T-helper 1 cell treated with Interleukin-12 subunit alpha and Interleukin-12 subunit beta and Interleukin-4 antibody, amounts not matched to agents 30 μg/mL and 1 μg/mL, for 36 hours (primary cell): ENCODE data around the gene PLA2G2A.
"Not testable (repeated sequence)": the region's sequence is repeated elsewhere in the genome, so short reads cannot be mapped to it uniquely, and the experiment has no call there.

Experiments
- H3K27ac Mint-ChIP-seq: one replicate; pipeline ENCODE4 v1.8.0; 2021; ENCODE audit warnings: mild to moderate bottlenecking, mixed read lengths
- H3K27me3 Mint-ChIP-seq: one replicate; pipeline ENCODE4 v1.8.0; 2021; ENCODE audit warnings: low read depth, mixed read lengths
- H3K36me3 Mint-ChIP-seq: one replicate; pipeline ENCODE4 v1.8.0; 2021; ENCODE audit warnings: low read depth, mixed read lengths
- H3K4me1 Mint-ChIP-seq: one replicate; pipeline ENCODE4 v1.8.0; 2021; ENCODE audit warnings: low read depth, mixed read lengths
- H3K4me3 Mint-ChIP-seq: one replicate; pipeline ENCODE4 v1.8.0; 2021; ENCODE audit warnings: mild to moderate bottlenecking, moderate library complexity, mixed read lengths
- H3K9me3 Mint-ChIP-seq: one replicate; pipeline ENCODE4 v1.8.0; 2021; ENCODE audit warnings: mixed read lengths

PLA2G2A gene, protein sequence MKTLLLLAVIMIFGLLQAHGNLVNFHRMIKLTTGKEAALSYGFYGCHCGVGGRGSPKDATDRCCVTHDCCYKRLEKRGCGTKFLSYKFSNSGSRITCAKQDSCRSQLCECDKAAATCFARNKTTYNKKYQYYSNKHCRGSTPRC

DNA sequence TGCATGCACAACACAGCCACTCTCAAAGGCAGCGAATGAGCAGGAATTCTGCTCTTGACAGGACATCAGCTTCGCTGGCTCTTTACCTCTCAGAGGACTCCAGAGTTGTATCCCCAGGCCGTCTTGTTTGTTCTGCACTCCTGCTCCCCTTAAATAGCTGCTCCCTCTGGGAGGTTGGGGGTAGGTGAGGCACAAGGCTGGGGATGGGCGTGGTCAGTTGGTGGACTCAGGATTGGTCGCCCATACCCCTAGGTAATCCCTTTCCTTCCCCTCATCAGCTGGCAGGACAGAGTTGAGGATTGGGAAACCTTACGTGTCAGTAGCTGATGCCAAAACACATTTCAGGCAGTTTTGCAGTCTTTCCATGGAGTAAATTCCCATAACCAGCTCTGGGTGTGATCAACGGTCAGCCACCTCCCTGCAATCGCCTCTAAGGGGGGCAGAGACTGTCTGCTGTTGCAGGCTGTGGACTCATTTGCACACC, at the start of gene PLA2G2A:
Gene PLA2G2A (minus strand): TSS at position 125 of the 484 bp plus-strand sequence. CDS start 845 bp downstream, outside the sequence.
- no peaks in the 10 kb centered on the region for H3K9me3 Mint-ChIP-seq
- H3K4me1 Mint-ChIP-seq = no peaks in the 10 kb centered on the region
- peaks cover 11% of the 10 kb centered on the region for H3K27me3 Mint-ChIP-seq
- no peak within 1 kb of the TSS for H3K4me3 Mint-ChIP-seq
- no peak within 1 kb of the TSS for H3K27ac Mint-ChIP-seq
- H3K36me3 Mint-ChIP-seq = no peaks in the 10 kb centered on the region

DNA sequence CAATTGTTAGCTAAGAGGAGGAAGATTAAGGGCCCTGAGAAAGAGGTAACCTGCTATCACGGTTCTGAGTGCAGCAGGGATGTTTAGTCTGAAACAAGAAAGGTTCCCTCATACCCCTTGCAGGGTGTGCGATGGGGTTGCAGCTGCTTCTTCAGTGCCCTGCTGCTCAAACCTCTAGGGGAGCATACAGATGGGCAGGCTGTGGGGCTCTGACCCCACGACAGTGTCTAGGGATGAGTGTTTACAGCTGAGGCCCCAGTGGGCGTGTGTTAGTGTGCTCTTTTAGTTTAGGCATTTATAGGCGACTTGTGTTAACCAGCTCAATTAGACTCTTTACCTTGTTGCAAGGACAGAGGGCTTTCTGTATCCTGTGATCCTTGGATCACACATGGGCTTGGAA, 49.3 kb upstream of the PLA2G2A start:
- Mint-ChIP-seq H3K27me3 (peaks cover 17% of the 10 kb centered on the region), H3K27ac (no peak overlapping the region), H3K36me3 (no peaks in the 10 kb centered on the region), H3K4me3 (no peak overlapping the region), H3K4me1 (no peaks in the 10 kb centered on the region), H3K9me3 (peaks cover 6% of the 10 kb centered on the region)

DNA sequence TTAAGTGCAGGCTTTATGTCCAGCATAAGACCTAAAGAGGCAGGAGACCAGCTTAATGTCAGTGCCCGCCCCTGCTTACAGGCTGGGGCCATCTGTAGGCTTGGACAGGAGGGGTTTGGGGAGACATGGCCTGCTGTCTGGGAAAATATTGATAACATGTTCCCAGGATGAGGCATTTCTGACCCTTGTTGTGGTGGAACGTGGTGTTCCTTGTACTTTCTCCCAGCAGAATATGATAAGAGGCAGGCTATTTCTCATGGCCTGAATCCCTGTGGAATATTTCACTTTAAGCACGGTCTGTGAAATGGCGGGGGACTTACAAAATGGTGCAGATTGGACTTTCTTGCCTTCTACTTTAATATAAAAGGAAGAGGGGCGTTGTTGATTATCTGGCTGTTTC, 48.7 kb upstream of the PLA2G2A start:
- peaks cover 17% of the 10 kb centered on the region for H3K27me3 Mint-ChIP-seq
- peaks cover 6% of the 10 kb centered on the region for H3K9me3 Mint-ChIP-seq
- no peaks in the 10 kb centered on the region for H3K36me3 Mint-ChIP-seq
- no peaks in the 10 kb centered on the region for H3K4me1 Mint-ChIP-seq
- no peak overlapping the region for H3K4me3 Mint-ChIP-seq
- H3K27ac Mint-ChIP-seq = no peak overlapping the region

DNA sequence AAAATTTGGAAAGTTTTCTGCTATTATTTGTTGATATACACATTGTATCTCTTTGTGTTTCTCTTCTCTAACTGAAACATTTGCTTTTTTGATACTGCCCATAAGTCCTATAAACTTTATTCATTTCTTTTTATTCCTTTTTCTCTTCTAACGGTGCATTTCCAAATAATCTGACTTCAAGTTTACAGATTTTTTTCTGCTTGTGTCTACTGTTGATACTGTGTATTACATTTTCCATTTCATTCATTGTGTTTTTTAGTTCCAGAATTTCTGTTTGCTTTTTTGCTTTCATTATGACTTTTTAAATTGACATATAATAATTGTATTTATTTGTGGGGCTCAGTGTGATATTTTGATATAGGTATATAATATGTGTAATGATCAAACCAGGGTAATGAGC, 38.3 kb upstream of the PLA2G2A start:
- Mint-ChIP-seq H3K27me3 (peaks cover 24% of the 10 kb centered on the region), H3K9me3 (peaks cover 31% of the 10 kb centered on the region), H3K36me3 (peaks cover 2% of the 10 kb centered on the region), H3K27ac (no peak overlapping the region), H3K4me1 (no peaks in the 10 kb centered on the region), H3K4me3 (no peak overlapping the region)

DNA sequence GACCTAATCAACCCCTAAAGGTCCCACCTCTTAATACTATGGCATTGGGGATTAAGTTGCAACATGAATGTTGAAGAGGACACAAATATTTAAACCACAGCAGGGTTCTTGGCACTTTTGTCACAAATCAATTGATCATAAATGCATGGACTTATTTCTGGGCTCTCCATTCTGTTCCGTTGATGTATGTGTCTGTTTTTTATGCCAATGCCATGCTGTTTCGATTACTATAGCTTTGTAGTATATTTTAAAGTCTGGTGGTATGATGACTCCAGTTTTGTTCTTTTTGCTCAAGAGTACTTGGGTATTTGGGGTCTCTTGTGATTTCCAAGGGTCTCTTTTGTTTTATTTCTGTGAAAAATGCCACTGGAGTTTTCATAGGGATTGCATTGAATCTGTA, 34.7 kb upstream of the PLA2G2A start:
- peaks cover 2% of the 10 kb centered on the region for H3K36me3 Mint-ChIP-seq

DNA sequence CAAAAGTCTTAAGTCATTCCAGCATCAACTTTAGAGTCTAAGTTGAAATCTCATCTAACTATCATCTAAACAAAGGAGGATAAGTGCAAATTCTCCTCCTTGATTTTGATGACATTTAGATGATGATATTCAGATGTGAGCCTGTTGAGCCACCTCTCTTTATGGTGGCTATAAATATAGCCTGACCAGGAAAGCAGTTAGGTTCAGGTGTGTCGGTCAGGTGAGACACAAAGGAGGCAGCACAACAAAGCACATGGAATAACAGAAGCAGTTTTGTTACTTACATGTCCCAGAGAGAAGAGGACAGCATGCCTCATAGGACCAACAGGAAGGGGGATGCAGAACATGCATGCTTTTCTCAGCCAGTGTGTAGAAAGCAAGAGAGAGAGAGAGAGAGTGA, 30.6 kb upstream of the PLA2G2A start:
- no peaks in the 10 kb centered on the region for H3K4me1 Mint-ChIP-seq
- no peaks in the 10 kb centered on the region for H3K36me3 Mint-ChIP-seq
- peaks cover 17% of the 10 kb centered on the region for H3K27me3 Mint-ChIP-seq
- H3K27ac Mint-ChIP-seq = no peak overlapping the region
- no peak overlapping the region for H3K4me3 Mint-ChIP-seq
- H3K9me3 Mint-ChIP-seq = peaks cover 11% of the 10 kb centered on the region

More for the DNA sequence above, 34.7 kb upstream of the PLA2G2A start:
- peaks cover 16% of the 10 kb centered on the region for H3K27me3 Mint-ChIP-seq
- no peak overlapping the region for H3K27ac Mint-ChIP-seq
- H3K4me1 Mint-ChIP-seq = no peaks in the 10 kb centered on the region
- H3K9me3 Mint-ChIP-seq = peaks cover 28% of the 10 kb centered on the region
- no peak overlapping the region for H3K4me3 Mint-ChIP-seq

DNA sequence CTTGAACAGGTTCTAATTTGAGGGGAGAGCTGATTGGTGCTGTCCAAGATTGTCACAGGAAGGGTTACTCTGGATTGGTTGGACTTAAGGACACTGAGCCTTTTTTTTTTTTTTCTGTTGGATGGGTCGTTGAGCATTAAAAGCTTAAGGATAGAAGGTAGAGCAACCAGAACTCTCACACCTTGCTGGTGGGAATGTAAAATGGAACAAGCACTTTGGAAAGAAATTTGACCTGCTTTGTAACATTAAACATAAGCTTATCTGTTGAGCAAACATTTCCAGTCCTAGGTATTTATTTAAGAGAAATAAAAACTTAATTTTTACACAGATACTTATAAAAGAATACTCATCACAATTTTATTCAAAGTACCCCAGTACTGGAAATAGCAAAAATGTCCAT, 29.8 kb upstream of the PLA2G2A start:
- no peaks in the 10 kb centered on the region for H3K36me3 Mint-ChIP-seq
- H3K27ac Mint-ChIP-seq = no peak overlapping the region
- peaks cover 21% of the 10 kb centered on the region for H3K27me3 Mint-ChIP-seq
- no peak overlapping the region for H3K4me3 Mint-ChIP-seq
- no peaks in the 10 kb centered on the region for H3K4me1 Mint-ChIP-seq
- H3K9me3 Mint-ChIP-seq = peaks cover 7% of the 10 kb centered on the region

GRCh38 chr1:20008391-20008841, 29.0 kb upstream of the PLA2G2A start:
- H3K36me3 Mint-ChIP-seq = no peaks in the 10 kb centered on the region
- H3K9me3 Mint-ChIP-seq = peaks cover 5% of the 10 kb centered on the region
- H3K27ac Mint-ChIP-seq = no peak overlapping the region
- no peak overlapping the region for H3K4me3 Mint-ChIP-seq
- no peaks in the 10 kb centered on the region for H3K4me1 Mint-ChIP-seq
- peaks cover 21% of the 10 kb centered on the region for H3K27me3 Mint-ChIP-seq

DNA sequence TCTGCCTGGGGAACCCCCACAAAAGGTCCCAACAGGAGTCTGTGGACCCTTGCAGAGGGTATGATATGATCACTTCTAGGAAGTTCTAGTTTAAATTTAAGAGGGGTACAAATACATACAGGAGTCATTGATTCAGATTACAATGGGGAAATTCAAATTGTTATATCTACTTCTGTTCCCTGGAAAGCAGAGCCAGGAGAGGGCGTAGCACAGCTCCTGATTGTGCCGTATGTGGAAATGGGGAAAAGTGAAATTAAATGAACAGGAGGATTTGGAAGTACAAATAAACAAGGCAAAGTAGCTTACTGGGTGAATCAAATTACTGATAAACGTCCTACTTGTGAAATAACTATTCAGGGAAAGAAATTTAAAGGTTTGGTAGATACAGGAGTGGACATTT, 19.4 kb upstream of the PLA2G2A start:
- not testable (repeated sequence) for H3K27ac Mint-ChIP-seq, H3K9me3 Mint-ChIP-seq, H3K36me3 Mint-ChIP-seq, H3K4me1 Mint-ChIP-seq, H3K4me3 Mint-ChIP-seq
- H3K27me3 Mint-ChIP-seq = peaks cover 22% of the 10 kb centered on the region

GRCh38 chr1:19990689-19991088, 11.3 kb upstream of the PLA2G2A start:
- Mint-ChIP-seq H3K4me1 (peaks cover 2% of the 10 kb centered on the region), H3K27ac (no peak overlapping the region), H3K36me3 (no peaks in the 10 kb centered on the region), H3K4me3 (no peak overlapping the region), H3K27me3 (peaks cover 51% of the 10 kb centered on the region), H3K9me3 (no peaks in the 10 kb centered on the region)

DNA sequence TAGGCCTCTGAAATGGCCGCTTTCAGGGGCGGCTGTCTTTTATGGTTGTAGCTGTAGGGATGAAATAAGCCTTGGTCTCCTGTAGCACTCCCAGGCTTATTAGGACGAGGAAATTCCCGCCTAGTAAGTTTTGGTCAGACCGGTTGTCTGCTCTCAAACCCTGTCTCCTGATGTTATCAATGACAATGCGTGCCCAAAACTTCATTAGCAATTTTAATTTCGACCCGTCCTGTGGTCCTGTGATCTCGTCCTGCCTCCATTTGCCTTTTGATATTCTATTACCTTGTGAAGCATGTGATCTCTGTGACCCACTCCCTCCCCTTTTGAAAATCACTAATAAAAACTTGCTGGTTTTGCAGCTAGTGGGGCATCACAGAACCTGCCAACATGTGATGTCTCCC, 10.8 kb upstream of the PLA2G2A start:
- not testable (repeated sequence) for H3K4me1 Mint-ChIP-seq, H3K36me3 Mint-ChIP-seq, H3K27ac Mint-ChIP-seq, H3K9me3 Mint-ChIP-seq, H3K4me3 Mint-ChIP-seq
- peaks cover 51% of the 10 kb centered on the region for H3K27me3 Mint-ChIP-seq

- Mint-ChIP-seq H3K27me3 (peaks cover 40% of the 10 kb centered on the region), H3K4me3 (no peak overlapping the region), H3K9me3 (no peaks in the 10 kb centered on the region), H3K4me1 (peaks cover 2% of the 10 kb centered on the region), H3K27ac (no peak overlapping the region), H3K36me3 (no peaks in the 10 kb centered on the region)
Observed at GRCh38 chr1:19988267-19989006, 9.0 kb upstream of the PLA2G2A start.

- H3K4me3 Mint-ChIP-seq = no peak overlapping the region
- H3K9me3 Mint-ChIP-seq = no peaks in the 10 kb centered on the region
- peaks cover 34% of the 10 kb centered on the region for H3K27me3 Mint-ChIP-seq
- no peaks in the 10 kb centered on the region for H3K36me3 Mint-ChIP-seq
- peaks cover 2% of the 10 kb centered on the region for H3K4me1 Mint-ChIP-seq
- no peak overlapping the region for H3K27ac Mint-ChIP-seq
Observed at GRCh38 chr1:19987719-19988118, 8.3 kb upstream of the PLA2G2A start.

DNA sequence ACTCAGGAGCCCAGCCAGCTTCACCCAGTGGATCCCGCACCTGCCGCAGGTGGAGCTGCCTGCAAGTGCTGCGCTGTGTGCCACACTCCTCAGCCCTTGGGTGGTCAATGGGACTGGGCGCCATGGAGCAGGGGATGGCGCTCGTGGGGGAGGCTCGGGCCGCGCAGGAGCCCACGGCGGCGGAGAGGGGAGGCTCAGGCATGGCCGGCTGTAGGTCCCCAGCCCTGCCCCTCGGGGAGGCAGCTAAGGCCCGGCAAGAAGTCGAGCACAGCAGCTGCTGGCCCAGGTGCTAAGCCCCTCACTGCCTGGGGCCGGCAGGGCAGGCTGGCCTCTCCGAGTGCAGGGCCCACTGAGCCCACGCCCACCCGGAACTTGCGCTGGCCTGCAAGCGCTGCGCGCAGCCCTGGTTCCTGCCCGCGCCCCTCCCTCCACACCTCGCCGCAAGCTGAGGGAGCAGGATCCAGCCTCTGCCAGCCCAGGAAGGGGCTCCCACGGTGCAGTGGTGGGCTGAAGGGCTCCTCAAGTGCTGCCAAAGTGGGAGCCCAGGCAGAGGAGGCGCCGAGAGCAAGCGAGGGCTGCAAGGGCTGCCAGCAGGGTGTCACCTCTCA, 5.1 kb upstream of the PLA2G2A start:
- H3K4me1 Mint-ChIP-seq, H3K27ac Mint-ChIP-seq, H3K9me3 Mint-ChIP-seq, H3K36me3 Mint-ChIP-seq, H3K4me3 Mint-ChIP-seq: not testable (repeated sequence)
- H3K27me3 Mint-ChIP-seq = peaks cover 19% of the 10 kb centered on the region
